HT-29 (cell line): ENCODE results near the gene DACH1. TPM values are rescaled to one million over a fixed set of nuclear protein-coding genes. Genes with fewer than 3 reads are reported as not detected.
A peak's percentile ranks its signal among the peaks of the same experiment; 100 is the strongest.
"Not testable (repeated sequence)": the region's sequence is repeated elsewhere in the genome, so short reads cannot be mapped to it uniquely, and the experiment has no call there.

Source experiments
- DNase-seq: peaks from one replicate; pipeline ENCODE4 v3.0.0-alpha.2; 2015; ENCODE audit warnings: low spot score
- total RNA-seq: library from RNA; depleted of rRNA; stranded (reverse); fragments of >200 nt; shearing (Covaris generic); gene quantifications from 2 replicates; pipeline ENCODE4 v1.2.3, GENCODE V29; 2014; rRNA removed

The DACH1 gene
- 0.37 and 0.48 TPM in 2 replicates for total RNA-seq

DNA sequence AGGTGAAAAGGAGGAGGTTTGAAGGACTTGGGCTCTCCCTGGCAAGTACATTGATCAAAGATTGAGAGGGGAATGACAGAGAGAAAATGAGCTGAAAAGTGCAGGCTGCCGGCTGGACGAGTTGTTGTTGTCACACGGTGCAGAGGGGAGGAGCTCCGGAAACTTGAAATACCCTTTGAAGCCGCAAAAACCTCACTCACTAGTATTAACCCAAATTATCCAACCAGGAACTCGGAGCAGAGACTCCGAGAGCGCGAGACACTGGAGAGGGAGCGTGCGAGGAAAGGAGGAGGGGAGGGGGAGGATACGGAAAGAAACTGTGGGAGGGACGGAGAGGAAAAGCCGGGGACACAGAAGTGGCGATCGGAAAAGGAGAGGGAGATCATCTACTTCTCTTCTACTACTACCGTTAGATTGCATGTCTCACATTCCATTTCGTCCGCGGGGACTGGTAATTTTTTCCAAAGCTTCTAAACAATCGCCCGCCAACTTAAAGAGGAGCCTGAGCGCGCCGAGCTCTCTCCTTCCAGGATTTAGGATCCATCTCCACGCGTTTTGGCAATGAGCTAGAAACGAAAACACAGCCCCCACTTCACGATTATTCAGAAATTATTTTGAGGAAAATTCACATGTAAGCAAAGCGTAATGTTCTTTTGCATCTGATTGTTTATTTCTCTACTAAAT is at the start of gene DACH1:
TSS of gene DACH1 (minus strand) at position 74 of the 684 bp plus-strand sequence.
- DNase-seq: peak; percentile 47

GRCh38 chr13:71913717-71914116 is 46.7 kb upstream of the DACH1 start:
- DNase-seq: no peak

- no peak for DNase-seq
Observed at GRCh38 chr13:71912524-71912923, 45.5 kb upstream of the DACH1 start.

- DNase-seq: no peak
Observed at GRCh38 chr13:71906448-71906847, 39.4 kb upstream of the DACH1 start.

- no peak for DNase-seq
Observed at GRCh38 chr13:71902676-71903075, 35.7 kb upstream of the DACH1 start.

- DNase-seq: not testable (repeated sequence)
Observed at GRCh38 chr13:71893506-71893905, 26.5 kb upstream of the DACH1 start.

DNA sequence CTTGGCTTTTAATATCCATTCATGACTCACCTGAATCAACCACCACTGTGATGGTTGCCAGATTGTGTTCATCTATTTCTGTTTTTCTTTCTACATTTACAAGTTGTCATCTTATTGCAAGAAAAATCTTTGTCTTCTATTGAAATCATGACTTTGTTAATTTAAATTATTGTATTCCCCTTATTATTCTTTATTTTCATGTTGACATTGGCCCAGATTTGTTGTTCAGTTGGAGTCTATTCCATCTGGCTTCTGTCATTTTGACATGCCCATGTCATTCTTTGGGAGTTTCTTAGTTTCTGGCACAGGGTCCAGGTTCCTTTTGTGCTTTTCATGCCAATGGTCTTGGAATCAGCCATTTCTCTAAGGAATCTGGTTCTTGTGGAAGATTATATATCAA is 19.9 kb upstream of the DACH1 start:
- no peak for DNase-seq

GRCh38 chr13:71882120-71882519 is 15.1 kb upstream of the DACH1 start:
- no peak for DNase-seq

DNA sequence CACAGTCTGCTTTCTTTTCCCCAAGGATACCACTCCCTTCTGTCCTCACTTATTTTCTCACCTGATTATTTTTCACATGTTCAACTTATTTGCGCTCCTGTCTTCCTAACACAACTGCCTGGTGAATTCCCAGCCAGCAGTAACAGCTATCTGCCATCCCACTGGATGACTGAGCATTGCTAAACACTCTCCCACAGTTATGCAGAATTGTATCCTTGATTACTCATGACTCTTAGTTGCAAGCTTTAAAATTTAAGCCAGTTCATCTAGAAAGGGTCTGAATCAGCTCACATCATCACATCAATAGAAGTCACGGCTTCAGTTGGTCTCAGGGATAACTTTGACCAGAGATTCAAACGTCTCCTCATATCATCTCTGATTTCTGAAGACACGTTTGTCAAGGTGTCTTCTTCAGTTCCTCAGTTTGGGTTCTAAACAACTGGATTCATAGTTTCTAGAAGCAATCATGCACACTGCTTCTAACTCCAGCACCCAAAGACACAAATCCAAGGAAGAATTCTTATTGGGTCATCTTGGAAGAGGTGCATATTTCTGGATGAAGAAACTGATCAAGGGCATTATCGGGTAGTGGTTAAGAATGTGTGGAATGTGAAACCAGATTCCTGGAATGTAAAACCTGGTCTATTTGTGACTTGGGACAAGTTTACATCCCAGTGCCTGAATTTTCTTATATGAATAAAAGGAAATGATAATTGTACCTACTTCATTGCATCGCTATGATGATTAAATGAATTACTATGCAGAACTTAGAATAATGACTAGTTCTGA is 13.9 kb upstream of the DACH1 start:
- no peak for DNase-seq

GRCh38 chr13:71879808-71880344 is 12.9 kb upstream of the DACH1 start:
- no peak for DNase-seq

GRCh38 chr13:71879129-71879535 is 12.1 kb upstream of the DACH1 start:
- DNase-seq: peak; percentile 74

GRCh38 chr13:71877256-71877653 is 10.3 kb upstream of the DACH1 start:
- DNase-seq: no peak

DNA sequence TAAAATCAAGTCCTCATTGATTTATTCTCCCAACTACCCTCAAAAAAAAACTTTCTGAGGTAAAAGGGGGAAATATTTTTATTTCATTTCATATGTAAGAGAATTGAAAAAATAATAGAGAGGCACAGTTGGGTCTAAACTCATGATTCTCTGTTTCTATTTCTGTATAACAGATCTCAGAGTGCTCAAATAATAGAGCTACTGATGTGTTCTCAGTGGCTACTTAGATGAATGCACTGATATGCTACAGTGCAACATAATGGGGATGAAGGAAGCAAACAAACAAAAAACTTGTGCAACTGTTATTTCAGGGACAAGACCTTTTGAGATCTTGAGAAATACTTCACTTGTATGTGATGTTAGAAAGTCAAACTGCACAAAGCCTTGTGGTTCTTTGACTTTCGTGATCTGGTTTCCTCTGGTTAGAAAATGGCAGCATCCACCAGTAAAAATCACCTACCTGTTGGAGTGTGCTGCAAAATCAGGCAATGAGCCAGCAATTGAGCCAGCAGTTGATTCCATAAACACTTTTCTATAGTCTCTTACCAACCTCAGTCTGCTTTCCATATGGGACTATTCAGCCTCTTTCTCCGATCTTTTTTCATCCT is 9.7 kb upstream of the DACH1 start:
- no peak for DNase-seq

DNA sequence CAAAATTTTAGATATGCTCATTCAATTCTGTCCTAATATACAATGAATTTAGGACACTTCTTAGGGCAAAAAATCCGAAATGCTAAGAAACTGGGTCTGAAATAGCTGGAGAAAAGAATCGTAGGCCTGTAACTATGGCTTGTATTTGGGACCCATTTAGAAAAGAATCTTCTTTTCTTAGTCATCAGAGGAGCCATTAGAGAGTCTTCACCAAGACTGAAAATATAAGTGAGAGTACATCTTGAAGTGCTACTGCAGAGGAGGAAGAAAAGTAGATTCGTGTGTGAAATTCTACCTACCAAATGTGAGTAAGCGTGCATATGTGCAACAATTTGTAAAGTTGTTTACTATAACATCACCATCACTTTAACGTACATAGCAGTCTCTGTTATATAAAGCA is 8.8 kb upstream of the DACH1 start:
- no peak for DNase-seq

DNA sequence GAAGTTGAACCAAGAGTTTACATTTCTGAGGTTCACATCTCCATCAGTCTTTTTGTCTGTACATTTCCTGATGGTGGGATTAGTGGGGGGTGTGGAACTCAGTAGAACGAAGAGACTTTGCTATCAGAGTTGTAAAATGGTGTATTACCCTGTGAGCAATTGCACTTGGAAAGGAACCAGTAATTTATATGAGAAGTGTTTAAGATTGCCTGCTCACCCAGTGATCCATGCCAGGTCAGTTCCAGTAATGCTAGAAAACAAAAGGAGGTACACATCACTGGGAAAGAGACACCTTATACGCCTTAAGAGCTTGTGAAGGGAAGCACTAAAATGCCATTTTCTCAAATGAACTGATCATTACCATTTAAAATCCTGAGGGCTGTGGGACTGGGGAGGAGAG is 7.5 kb upstream of the DACH1 start:
- no peak for DNase-seq

- no peak for DNase-seq
Observed at GRCh38 chr13:71873418-71874247, 6.6 kb upstream of the DACH1 start.

GRCh38 chr13:71871844-71872243 is 4.8 kb upstream of the DACH1 start:
- DNase-seq: no peak

DNA sequence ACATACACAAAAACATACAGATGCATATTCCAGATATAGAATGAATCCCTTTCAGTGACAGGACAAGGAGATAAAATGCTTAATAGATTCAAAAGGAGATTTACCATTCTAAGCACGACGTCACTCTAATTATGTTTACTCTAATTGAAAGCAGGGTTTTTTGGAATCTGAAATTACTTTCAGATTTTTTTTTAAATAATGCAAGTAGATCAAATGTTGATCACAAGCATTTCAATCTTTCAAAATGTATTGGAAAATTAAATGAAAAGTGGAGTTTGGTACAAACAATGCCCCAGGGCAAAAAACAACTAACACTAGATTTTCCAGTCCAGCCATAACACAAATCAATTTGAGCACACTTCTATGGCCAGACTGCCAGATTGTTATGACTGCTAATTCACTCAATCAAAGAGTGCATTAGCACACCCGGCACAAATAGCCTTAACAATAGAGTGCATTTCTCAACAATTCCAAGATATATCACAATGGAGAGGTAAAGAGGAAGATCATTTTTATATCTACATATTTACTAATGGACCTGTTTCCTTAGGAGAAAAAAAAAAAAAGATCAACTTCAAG is 4.3 kb upstream of the DACH1 start:
- DNase-seq: no peak

DNA sequence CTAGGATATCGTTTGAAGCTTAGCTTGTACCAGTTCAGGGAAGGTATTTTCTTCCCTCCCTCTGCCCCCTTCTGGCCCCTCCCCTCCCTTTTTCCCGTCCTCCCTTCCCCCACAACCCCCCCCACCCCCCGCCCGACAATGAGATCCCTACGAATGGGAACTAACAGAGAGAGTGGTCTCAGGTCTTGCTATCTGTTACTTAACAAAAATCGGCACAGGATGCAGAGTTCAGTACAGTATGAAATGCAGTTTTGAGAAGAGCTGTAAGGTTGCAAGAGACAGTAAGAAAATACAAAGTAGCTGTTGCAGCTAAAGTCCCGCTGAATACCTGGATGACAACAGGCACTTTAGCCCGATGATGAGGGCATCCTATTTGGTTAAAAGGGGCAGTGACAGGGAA is 3.1 kb upstream of the DACH1 start:
- DNase-seq: no peak

GRCh38 chr13:71869274-71869673 is 2.3 kb upstream of the DACH1 start:
- DNase-seq: no peak
